Activated CD8-positive, alpha-beta memory T cell treated with anti-CD3 and anti-CD28 coated beads, Interleukin-2, amount 50 U/mL, for 24 hours (primary cell): Measurements from ENCODE around the gene NR5A2.

Experiments
- DNase-seq: peaks from one replicate; pipeline ENCODE4 v3.0.0-alpha.2; 2020; ENCODE audit errors: extremely low read depth

NR5A2 gene

GRCh38 chr1:200072636-200073285 lies 45.3 kb downstream of the NR5A2 start:
- DNase-seq = no peak

- no peak for DNase-seq
These were observed 45.8 kb downstream of the NR5A2 start for GRCh38 chr1:200073286-200073637.

- DNase-seq = no peak
These were observed 48.0 kb downstream of the NR5A2 start for GRCh38 chr1:200075522-200075921.

GRCh38 chr1:200075938-200076546 lies 48.5 kb downstream of the NR5A2 start:
- no peak for DNase-seq

GRCh38 chr1:200079232-200079940 lies 51.9 kb downstream of the NR5A2 start:
- DNase-seq = no peak

- no peak for DNase-seq
These were observed 53.9 kb downstream of the NR5A2 start for GRCh38 chr1:200081151-200081968.

GRCh38 chr1:200081969-200082245 lies 54.4 kb downstream of the NR5A2 start:
- no peak for DNase-seq

GRCh38 chr1:200082329-200082728 lies 54.8 kb downstream of the NR5A2 start:
- DNase-seq = no peak

- DNase-seq = no peak
These were observed 63.0 kb downstream of the NR5A2 start for GRCh38 chr1:200090252-200091159.

GRCh38 chr1:200095057-200095577 lies 67.6 kb downstream of the NR5A2 start:
- DNase-seq = no peak

- DNase-seq = no peak
These were observed 69.3 kb downstream of the NR5A2 start for GRCh38 chr1:200096774-200097173.

GRCh38 chr1:200099040-200099439 lies 71.5 kb downstream of the NR5A2 start:
- no peak for DNase-seq

GRCh38 chr1:200103966-200104583 lies 76.6 kb downstream of the NR5A2 start:
- DNase-seq = no peak

GRCh38 chr1:200107004-200107470 lies 79.5 kb downstream of the NR5A2 start:
- DNase-seq = no peak

- DNase-seq = no peak
These were observed 81.1 kb downstream of the NR5A2 start for GRCh38 chr1:200108659-200109058.

GRCh38 chr1:200112290-200112689 lies 84.8 kb downstream of the NR5A2 start:
- DNase-seq = no peak

- no peak for DNase-seq
These were observed 88.0 kb downstream of the NR5A2 start for GRCh38 chr1:200115532-200115931.

- no peak for DNase-seq
These were observed 88.8 kb downstream of the NR5A2 start for GRCh38 chr1:200116324-200116723.

GRCh38 chr1:200118779-200119505 lies 91.4 kb downstream of the NR5A2 start:
- DNase-seq = no peak

- DNase-seq = no peak
These were observed 93.9 kb downstream of the NR5A2 start for GRCh38 chr1:200121421-200121820.
